GM21576 (cell line): ENCODE measurements around the gene RABGAP1L.
"Not testable (repeated sequence)": the region's sequence is repeated elsewhere in the genome, so short reads cannot be mapped to it uniquely, and the experiment has no call there.

Experiments used
- ATAC-seq: cut with Tn5 transposase; IDR thresholded peaks from one replicate; pipeline ENCODE4 v1.9.1; 2021; ENCODE audit warnings: mild to moderate bottlenecking, moderate library complexity; ENCODE audit not compliant: unreplicated experiment

The RABGAP1L gene

GRCh38 chr1:174426153-174426552, 266.8 kb downstream of the RABGAP1L start:
- no peak for ATAC-seq

- no peak for ATAC-seq
Measured at GRCh38 chr1:174428033-174428432, 268.7 kb downstream of the RABGAP1L start.

GRCh38 chr1:174428739-174429138, 269.4 kb downstream of the RABGAP1L start:
- no peak for ATAC-seq

GRCh38 chr1:174433451-174433850, 274.1 kb downstream of the RABGAP1L start:
- no peak for ATAC-seq

- no peak for ATAC-seq
Measured at GRCh38 chr1:174445351-174445750, 286.0 kb downstream of the RABGAP1L start.

- no peak for ATAC-seq
Measured at GRCh38 chr1:174445817-174446216, 286.5 kb downstream of the RABGAP1L start.

GRCh38 chr1:174447866-174448530, 288.7 kb downstream of the RABGAP1L start, which contains the start of gene GPR52:
Gene GPR52 (plus strand): TSS chr1:174447964. CDS start chr1:174448112, 148 bp downstream.
- no peak for ATAC-seq

GRCh38 chr1:174448531-174448883, 289.2 kb downstream of the RABGAP1L start:
- ATAC-seq = no peak

GRCh38 chr1:174448974-174449373, 289.7 kb downstream of the RABGAP1L start:
- no peak for ATAC-seq

GRCh38 chr1:174451408-174451807, 292.1 kb downstream of the RABGAP1L start:
- no peak for ATAC-seq

GRCh38 chr1:174465855-174466254, 306.5 kb downstream of the RABGAP1L start:
- ATAC-seq = no peak

- no peak for ATAC-seq
Measured at GRCh38 chr1:174466607-174467006, 307.3 kb downstream of the RABGAP1L start.

GRCh38 chr1:174469052-174469451, 309.7 kb downstream of the RABGAP1L start:
- no peak for ATAC-seq

GRCh38 chr1:174469687-174470086, 310.4 kb downstream of the RABGAP1L start:
- no peak for ATAC-seq

GRCh38 chr1:174479281-174479680, 320.0 kb downstream of the RABGAP1L start:
- no peak for ATAC-seq

- ATAC-seq = no peak
Measured at GRCh38 chr1:174480324-174480723, 321.0 kb downstream of the RABGAP1L start.

GRCh38 chr1:174491606-174492005, 332.3 kb downstream of the RABGAP1L start:
- ATAC-seq = no peak

GRCh38 chr1:174497478-174497877, 338.2 kb downstream of the RABGAP1L start:
- ATAC-seq = no peak

GRCh38 chr1:174516755-174517154, 357.4 kb downstream of the RABGAP1L start:
- not testable (repeated sequence) for ATAC-seq

- no peak for ATAC-seq
Measured at GRCh38 chr1:174519844-174520243, 360.5 kb downstream of the RABGAP1L start.

- no peak for ATAC-seq
Measured at GRCh38 chr1:174531751-174532150, 372.4 kb downstream of the RABGAP1L start.

GRCh38 chr1:174534789-174535188, 375.5 kb downstream of the RABGAP1L start:
- ATAC-seq = no peak

- ATAC-seq = no peak
Measured at GRCh38 chr1:174535207-174535606, 375.9 kb downstream of the RABGAP1L start.
